IPS-20b (cell line): Measurements from ENCODE around the gene VEPH1.

ENCODE experiments used
- H3K27ac ChIP-seq: one replicate; pipeline ENCODE4 v1.5.1; 2013; ENCODE audit warnings: low read length
- H3K27me3 ChIP-seq: 2 replicates; pipeline ENCODE4 v1.6.1; 2013; ENCODE audit warnings: mild to moderate bottlenecking, low read length, inconsistent platforms; ENCODE audit not compliant: insufficient read depth
- H3K36me3 ChIP-seq: 2 replicates; pipeline ENCODE4 v1.6.1; 2013; ENCODE audit warnings: low read depth, mild to moderate bottlenecking, inconsistent platforms, low read length, moderate library complexity; ENCODE audit not compliant: insufficient read depth
- H3K4me1 ChIP-seq: 2 replicates; pipeline ENCODE4 v1.6.1; 2013; ENCODE audit warnings: mild to moderate bottlenecking, control low read depth, inconsistent platforms, low read length, moderate library complexity; ENCODE audit not compliant: insufficient read depth
- H3K4me3 ChIP-seq: 2 replicates; pipeline ENCODE4 v1.5.1; 2013; ENCODE audit warnings: mild to moderate bottlenecking, low read length, inconsistent platforms
- H3K9ac ChIP-seq: 2 replicates; pipeline ENCODE4 v1.6.1; 2013; ENCODE audit warnings: low read depth, mild to moderate bottlenecking, inconsistent platforms, low read length, moderate library complexity
- H3K9me3 ChIP-seq: 2 replicates; pipeline ENCODE4 v1.6.1; 2013; ENCODE audit warnings: mild to moderate bottlenecking, low read depth, low read length, inconsistent platforms; ENCODE audit not compliant: insufficient read depth

VEPH1 gene

GRCh38 chr3:157310329-157311052 lies 192.7 kb downstream of the VEPH1 start:
- Histone ChIP-seq H3K9me3 (no peaks in the 10 kb centered on the region), H3K27me3 (no peaks in the 10 kb centered on the region), H3K27ac (no peak overlapping the region), H3K9ac (no peak overlapping the region), H3K4me1 (no peaks in the 10 kb centered on the region; the same call in 1 of the 2 replicates), H3K36me3 (no peaks in the 10 kb centered on the region), H3K4me3 (no peak overlapping the region)

DNA sequence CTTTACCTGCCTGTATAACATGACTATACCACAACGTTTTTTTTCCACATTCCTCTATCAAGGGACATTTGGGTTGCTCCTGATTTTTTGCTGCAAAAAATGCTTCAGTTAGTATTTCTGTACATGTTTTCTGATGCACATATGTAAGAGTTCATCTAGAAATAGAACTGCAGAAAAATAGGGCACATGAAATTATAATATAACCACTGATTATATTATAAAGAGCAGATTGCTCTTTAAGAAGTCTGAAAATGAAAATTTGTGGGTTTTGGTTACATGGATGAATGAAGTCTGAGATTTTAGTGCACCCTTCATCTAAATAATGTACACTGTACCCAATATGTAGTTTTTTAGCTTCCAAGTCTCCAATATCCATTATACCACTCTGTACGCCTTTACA lies 196.7 kb downstream of the VEPH1 start:
- no peak overlapping the region for H3K9ac ChIP-seq
- no peaks in the 10 kb centered on the region for H3K36me3 ChIP-seq
- no peaks in the 10 kb centered on the region for H3K9me3 ChIP-seq
- no peak overlapping the region for H3K27ac ChIP-seq
- no peaks in the 10 kb centered on the region; the same call in 1 of the 2 replicates for H3K4me1 ChIP-seq
- H3K27me3 ChIP-seq, result no peaks in the 10 kb centered on the region
- H3K4me3 ChIP-seq, result no peak overlapping the region

DNA sequence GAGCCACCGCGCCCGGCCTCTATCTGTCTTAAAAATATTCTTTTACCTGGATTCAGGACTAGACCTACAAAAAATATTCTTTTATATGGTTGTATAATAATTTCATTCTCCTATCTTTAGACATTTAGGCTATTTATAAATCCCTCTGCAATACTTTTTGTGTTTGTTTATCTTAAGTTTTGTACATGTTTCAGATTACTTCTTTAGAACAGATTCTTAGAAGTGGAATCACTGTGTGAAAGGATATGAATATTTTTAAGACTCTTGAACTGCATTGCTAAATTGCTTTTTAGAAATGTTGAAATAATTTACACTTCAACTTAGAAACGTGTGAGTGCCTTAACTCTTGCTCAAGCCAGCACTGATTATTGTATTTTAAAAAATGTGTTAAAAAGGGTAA lies 197.8 kb downstream of the VEPH1 start:
- Histone ChIP-seq H3K9me3 (no peaks in the 10 kb centered on the region), H3K9ac (no peak overlapping the region), H3K4me3 (no peak overlapping the region), H3K4me1 (no peaks in the 10 kb centered on the region; the same call in 1 of the 2 replicates), H3K27ac (no peak overlapping the region), H3K27me3 (no peaks in the 10 kb centered on the region), H3K36me3 (no peaks in the 10 kb centered on the region)

DNA sequence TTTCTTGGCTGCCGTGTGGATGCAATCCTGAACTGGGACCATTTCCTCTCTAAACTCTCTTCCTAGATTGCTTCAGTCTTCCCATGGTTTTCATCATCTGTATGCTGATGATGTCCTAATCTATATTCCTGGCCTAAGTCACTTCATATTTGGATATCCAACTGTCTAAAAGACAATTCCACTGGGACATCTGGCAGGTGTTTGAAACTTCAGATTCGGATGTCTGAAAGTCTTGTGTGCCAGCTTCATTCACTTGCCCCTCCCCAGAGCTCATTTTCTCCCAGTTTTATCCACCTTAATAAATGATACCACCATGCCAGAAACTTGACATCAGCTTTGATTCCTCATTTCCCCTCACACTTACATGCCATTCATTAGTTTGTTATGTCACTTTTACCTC lies 201.5 kb downstream of the VEPH1 start:
- H3K36me3 ChIP-seq, result no peaks in the 10 kb centered on the region
- H3K9me3 ChIP-seq, result no peaks in the 10 kb centered on the region
- H3K9ac ChIP-seq, result no peak overlapping the region
- H3K4me1 ChIP-seq, result no peaks in the 10 kb centered on the region; the same call in 1 of the 2 replicates
- no peak overlapping the region for H3K4me3 ChIP-seq
- no peaks in the 10 kb centered on the region for H3K27me3 ChIP-seq
- H3K27ac ChIP-seq, result no peak overlapping the region

DNA sequence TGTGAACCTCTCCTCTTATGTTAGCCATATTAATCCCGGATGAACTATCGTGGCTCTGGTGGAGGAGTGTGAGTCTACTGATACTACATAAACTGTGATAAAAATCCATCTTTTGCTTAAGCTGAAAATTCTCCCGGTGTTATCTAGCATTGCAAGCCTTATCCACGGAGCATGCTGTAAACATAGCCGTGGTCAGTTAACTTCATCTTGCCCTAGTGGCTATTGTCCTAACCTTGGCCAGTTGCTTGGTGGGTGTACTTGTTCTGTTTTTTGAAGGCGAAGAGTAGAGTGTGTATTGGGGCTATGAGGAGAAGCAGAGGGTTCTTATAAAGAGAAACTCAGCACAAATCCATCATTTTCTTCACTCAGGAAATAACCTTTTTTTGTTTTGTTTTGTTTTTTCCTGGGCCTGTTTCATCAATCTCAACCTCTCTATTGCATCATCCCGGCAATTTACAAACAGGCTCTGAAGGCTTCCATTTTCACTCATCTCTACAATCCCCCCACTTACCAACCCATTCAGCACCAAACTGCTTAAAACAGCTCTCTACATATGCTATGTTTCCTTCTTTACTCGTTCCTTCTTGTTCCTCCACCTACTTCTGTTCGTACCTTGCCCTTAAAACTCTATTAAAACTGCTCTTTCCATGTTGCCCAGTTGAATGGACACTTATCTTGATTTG lies 202.1 kb downstream of the VEPH1 start:
- Histone ChIP-seq H3K9ac (no peak overlapping the region), H3K9me3 (no peaks in the 10 kb centered on the region), H3K36me3 (no peaks in the 10 kb centered on the region), H3K4me1 (no peaks in the 10 kb centered on the region; the same call in 1 of the 2 replicates), H3K27me3 (no peaks in the 10 kb centered on the region), H3K4me3 (no peak overlapping the region), H3K27ac (no peak overlapping the region)

DNA sequence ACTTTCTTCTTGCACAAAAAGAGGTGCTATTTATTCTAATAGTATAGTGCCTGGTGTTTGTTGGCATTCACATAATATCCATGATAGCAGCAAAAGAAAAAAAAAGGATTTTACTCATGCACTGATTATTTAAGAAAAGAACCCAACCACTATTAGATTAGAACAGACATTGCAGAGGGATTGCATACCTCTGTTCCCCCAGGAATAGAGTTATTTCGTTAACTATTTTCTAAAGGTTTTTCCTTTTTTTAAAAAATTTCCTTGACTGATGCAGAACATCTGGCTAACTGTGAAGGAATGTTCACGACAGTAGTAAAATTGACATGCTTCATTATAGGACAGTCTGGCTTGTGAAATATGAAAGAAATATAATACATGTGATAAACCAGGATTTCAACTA lies 203.1 kb downstream of the VEPH1 start:
- H3K4me1 ChIP-seq, result no peaks in the 10 kb centered on the region
- no peak overlapping the region for H3K27ac ChIP-seq
- H3K9me3 ChIP-seq, result no peaks in the 10 kb centered on the region
- H3K9ac ChIP-seq, result no peak overlapping the region
- no peaks in the 10 kb centered on the region for H3K27me3 ChIP-seq
- H3K4me3 ChIP-seq, result no peak overlapping the region
- H3K36me3 ChIP-seq, result no peaks in the 10 kb centered on the region

- Histone ChIP-seq H3K27ac (no peak overlapping the region), H3K4me1 (no peaks in the 10 kb centered on the region), H3K4me3 (no peak overlapping the region), H3K9ac (no peak overlapping the region), H3K36me3 (no peaks in the 10 kb centered on the region), H3K9me3 (no peaks in the 10 kb centered on the region), H3K27me3 (no peaks in the 10 kb centered on the region)
These were observed 205.8 kb downstream of the VEPH1 start for GRCh38 chr3:157297328-157297915.

GRCh38 chr3:157294953-157295352 lies 208.3 kb downstream of the VEPH1 start:
- no peaks in the 10 kb centered on the region for H3K4me1 ChIP-seq
- no peak overlapping the region for H3K4me3 ChIP-seq
- H3K27ac ChIP-seq, result no peak overlapping the region
- H3K36me3 ChIP-seq, result no peaks in the 10 kb centered on the region
- no peak overlapping the region for H3K9ac ChIP-seq
- no peaks in the 10 kb centered on the region for H3K9me3 ChIP-seq
- no peaks in the 10 kb centered on the region for H3K27me3 ChIP-seq

DNA sequence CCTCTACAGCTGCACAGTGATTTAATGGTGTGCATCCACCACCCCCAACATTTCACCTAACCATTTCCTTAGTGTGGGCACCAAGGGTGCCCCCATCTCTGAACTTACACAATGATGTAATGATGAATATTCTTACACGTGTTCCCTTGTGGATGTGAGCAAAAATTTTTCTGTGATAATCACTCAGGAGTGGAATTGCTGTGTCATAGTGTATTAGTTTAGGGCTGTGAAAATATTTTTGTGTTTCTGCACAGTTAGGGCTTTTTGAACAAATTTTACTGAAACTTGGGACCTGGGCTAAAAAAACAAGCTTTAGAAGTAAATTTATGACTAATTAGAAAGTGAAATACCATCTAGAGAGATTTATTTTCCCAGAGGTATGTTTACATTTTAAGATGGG lies 208.7 kb downstream of the VEPH1 start:
- Histone ChIP-seq H3K4me3 (no peak overlapping the region), H3K4me1 (no peaks in the 10 kb centered on the region), H3K27ac (no peak overlapping the region), H3K27me3 (no peaks in the 10 kb centered on the region), H3K9me3 (no peaks in the 10 kb centered on the region), H3K36me3 (no peaks in the 10 kb centered on the region), H3K9ac (no peak overlapping the region)

GRCh38 chr3:157290766-157291165 lies 212.4 kb downstream of the VEPH1 start:
- Histone ChIP-seq H3K36me3 (no peaks in the 10 kb centered on the region), H3K4me1 (no peaks in the 10 kb centered on the region), H3K4me3 (no peak overlapping the region), H3K9ac (no peak overlapping the region), H3K27ac (no peak overlapping the region), H3K9me3 (no peaks in the 10 kb centered on the region), H3K27me3 (no peaks in the 10 kb centered on the region)

DNA sequence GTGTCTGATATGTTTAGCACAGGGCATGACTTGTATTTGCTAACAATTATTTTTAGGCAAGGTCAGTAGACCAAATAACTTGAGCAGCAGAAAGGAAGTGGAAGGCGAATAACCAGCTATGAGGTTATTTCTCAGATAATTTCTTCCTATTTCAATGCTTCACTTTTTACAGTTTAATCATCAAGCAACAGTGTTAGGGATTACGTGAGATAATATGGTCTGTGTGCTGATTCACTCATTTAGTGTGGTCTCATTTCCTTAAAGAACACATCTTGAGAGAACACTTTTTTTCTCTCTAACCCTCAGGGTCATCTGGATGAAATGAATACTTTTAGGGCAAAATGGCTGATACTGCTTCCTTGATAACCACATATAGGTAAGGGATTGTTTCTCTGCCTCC lies 217.2 kb downstream of the VEPH1 start:
- no peak overlapping the region for H3K4me3 ChIP-seq
- H3K36me3 ChIP-seq, result no peaks in the 10 kb centered on the region
- no peaks in the 10 kb centered on the region for H3K4me1 ChIP-seq
- H3K9ac ChIP-seq, result no peak overlapping the region
- H3K9me3 ChIP-seq, result no peaks in the 10 kb centered on the region
- H3K27ac ChIP-seq, result no peak overlapping the region
- H3K27me3 ChIP-seq, result no peaks in the 10 kb centered on the region

- H3K27ac ChIP-seq, result no peak overlapping the region
- no peaks in the 10 kb centered on the region for H3K9me3 ChIP-seq
- no peaks in the 10 kb centered on the region for H3K36me3 ChIP-seq
- H3K4me3 ChIP-seq, result no peak overlapping the region
- no peak overlapping the region for H3K9ac ChIP-seq
- no peaks in the 10 kb centered on the region for H3K27me3 ChIP-seq
- H3K4me1 ChIP-seq, result no peaks in the 10 kb centered on the region
These were observed 218.1 kb downstream of the VEPH1 start for GRCh38 chr3:157285141-157285540.
